Ectodermal cell (in vitro differentiated cells): Measurements from ENCODE around the gene PGC.

Experiments used
- H3K27ac ChIP-seq: 2 replicates; pipeline ENCODE4 v1.7.0; 2013; ENCODE audit warnings: mild to moderate bottlenecking, low read depth, low read length; ENCODE audit not compliant: insufficient read depth, poor library complexity, severe bottlenecking
- H3K27me3 ChIP-seq: 2 replicates; pipeline ENCODE4 v1.7.0; 2013; ENCODE audit warnings: mild to moderate bottlenecking, low read length; ENCODE audit not compliant: insufficient read depth, control insufficient read depth, poor library complexity, severe bottlenecking
- H3K36me3 ChIP-seq: one replicate; pipeline ENCODE4 v1.7.0; 2013; ENCODE audit warnings: low read length; ENCODE audit not compliant: control insufficient read depth, insufficient read depth
- H3K4me1 ChIP-seq: one replicate; pipeline ENCODE4 v1.7.0; 2013; ENCODE audit warnings: low read length; ENCODE audit not compliant: control insufficient read depth, insufficient read depth
- H3K4me3 ChIP-seq: 2 replicates; pipeline ENCODE4 v1.7.0; 2013; ENCODE audit warnings: low read depth, low read length, control low read depth; ENCODE audit not compliant: insufficient read depth
- H3K9me3 ChIP-seq: 2 replicates; pipeline ENCODE4 v1.7.0; 2013; ENCODE audit warnings: mild to moderate bottlenecking, low read length, moderate library complexity; ENCODE audit not compliant: control insufficient read depth
- WGBS, 2 experiments: methylation state at CpG; one replicate each; pipeline ENCODE4 v1.1.7; 2013; ENCODE audit warnings: missing lambda C conversion rate in 2 of 2; 5-methylcytosine and 5-hydroxymethylcytosine counted together

PGC gene

DNA sequence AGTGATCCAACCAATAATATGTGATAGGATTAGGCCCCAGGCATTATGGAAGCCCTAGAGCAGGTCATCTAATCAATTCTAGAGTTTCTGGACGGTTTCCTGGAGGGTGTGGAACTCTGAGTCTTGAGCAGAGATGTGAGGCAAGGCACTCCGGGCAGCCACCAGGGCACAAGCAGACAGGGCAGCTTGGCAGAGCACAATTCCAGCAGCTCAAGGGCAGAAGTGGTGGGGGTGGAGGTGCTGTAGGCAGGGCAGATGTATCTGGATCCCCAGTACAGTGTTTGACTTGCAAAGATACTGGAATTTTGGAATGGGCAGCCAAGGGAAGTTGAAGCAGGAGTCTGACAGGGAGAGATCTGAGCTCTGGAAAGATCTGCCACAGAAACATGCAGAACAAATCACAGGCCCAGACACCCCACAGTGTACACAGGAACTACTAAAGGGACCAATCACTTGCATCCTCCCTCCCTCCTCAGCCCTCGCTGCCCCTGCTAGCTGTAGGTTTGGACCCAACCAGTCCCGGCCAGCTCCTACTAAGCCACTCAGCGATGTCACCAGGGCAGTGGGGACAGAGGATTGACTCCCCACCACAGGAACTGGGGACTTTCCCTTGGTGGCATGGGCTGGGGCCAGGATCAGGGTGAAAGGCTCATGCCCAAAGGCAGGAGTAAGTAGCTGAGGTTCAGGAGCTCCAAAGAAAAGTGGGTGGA is 58.8 kb downstream of the PGC start:
- H3K4me3 ChIP-seq: no peak overlapping the region
- H3K9me3 ChIP-seq: no peaks in the 10 kb centered on the region
- no peaks in the 10 kb centered on the region for H3K36me3 ChIP-seq
- peaks cover under 1% of the 10 kb centered on the region for H3K27me3 ChIP-seq
- 78 to 85% methylated on average over 5 of the region's 5 CpGs for WGBS, 2 experiments
- peaks cover 10% of the 10 kb centered on the region for H3K4me1 ChIP-seq
- no peak overlapping the region for H3K27ac ChIP-seq

DNA sequence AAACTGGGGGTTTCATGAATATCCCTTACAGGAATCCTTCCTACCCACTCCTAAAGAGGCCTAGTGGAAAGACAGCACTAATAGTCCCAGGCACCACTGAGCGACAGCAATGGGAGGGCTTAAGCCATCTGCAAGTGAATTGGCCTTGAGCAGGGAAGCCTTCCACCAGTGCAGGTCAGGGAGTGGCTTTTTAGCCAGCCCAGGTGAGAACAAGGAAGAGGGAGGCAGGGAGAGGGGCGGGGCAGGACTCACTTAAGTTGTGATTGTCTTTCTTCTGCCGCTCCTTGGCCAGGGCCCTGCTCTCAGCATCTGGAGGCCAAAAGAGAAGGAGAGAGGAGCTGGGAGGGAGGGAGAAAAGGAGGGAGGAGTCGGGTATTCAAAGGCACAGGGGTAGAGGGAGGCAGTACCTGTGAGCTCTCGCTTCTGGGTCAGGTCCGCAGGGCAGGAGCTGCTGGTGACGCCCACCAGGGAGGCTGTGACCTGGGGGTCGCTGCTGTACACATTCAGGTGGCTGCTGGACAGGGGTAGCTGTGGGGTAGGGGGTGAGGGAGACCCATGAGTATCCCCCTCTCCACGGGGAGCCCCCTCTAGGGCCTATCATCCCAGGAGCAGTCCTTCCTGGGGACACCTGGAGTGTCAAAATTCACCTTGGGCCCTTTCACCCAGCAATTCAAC is 59.6 kb downstream of the PGC start:
- Histone ChIP-seq H3K27me3 (peaks cover 8% of the 10 kb centered on the region), H3K4me1 (peaks cover 14% of the 10 kb centered on the region), H3K9me3 (no peaks in the 10 kb centered on the region), H3K27ac (no peak overlapping the region), H3K36me3 (no peaks in the 10 kb centered on the region), H3K4me3 (no peak overlapping the region)
- WGBS, 2 experiments: 48 to 54% methylated on average over 9 of the region's 9 CpGs
